ENCODE data around the gene TNFSF10. TPM values are rescaled to one million over a fixed set of nuclear protein-coding genes. Genes with fewer than 3 reads are reported as not detected.

TNFSF10 gene
- total RNA-seq, 2 experiments from 2014 or later: 21.5 to 23.6 TPM

DNA sequence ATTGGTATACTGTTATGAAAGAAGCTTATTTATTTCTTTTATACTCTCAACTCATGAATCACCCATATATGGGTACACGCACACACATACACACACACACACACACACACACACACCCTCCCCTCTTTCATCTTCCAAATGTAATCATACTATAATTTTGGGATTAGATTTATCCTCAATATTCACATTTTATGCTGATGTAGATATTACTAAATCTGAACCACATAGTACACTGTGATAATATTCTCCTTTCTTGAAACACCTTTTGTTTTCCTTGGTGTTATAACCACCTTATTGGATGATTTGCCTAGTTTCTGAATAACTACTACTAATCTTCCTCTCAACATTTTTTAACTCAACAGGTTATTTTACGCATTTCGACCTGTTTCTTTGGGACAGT is 66.8 kb downstream of the TNFSF10 start:
- H3K36me3 Mint-ChIP-seq (ENCODE audit: low read depth): no peaks in the 10 kb centered on the region
- H3K27ac Mint-ChIP-seq: no peak overlapping the region
- ChIA-PET CTCF (no interaction called here), POLR2A (interaction anchor here (0.7 kb wide), 1 partner anchor 89 kb away, joined by 3 read pairs; no protein-coding TSS in a partner anchor)
- no peaks in the 10 kb centered on the region for H3K9me3 Mint-ChIP-seq
- H3K4me1 Mint-ChIP-seq (ENCODE audit: low read depth): no peaks in the 10 kb centered on the region
- no peak overlapping the region for H3K4me3 Mint-ChIP-seq
- H3K27me3 Mint-ChIP-seq: peaks cover 17% of the 10 kb centered on the region
- ATAC-seq (no peak), DNase-seq (no peak)
- intact Hi-C loops (cut with micrococcal nuclease): no loop called here
- TF ChIP-seq, protein P1, sequence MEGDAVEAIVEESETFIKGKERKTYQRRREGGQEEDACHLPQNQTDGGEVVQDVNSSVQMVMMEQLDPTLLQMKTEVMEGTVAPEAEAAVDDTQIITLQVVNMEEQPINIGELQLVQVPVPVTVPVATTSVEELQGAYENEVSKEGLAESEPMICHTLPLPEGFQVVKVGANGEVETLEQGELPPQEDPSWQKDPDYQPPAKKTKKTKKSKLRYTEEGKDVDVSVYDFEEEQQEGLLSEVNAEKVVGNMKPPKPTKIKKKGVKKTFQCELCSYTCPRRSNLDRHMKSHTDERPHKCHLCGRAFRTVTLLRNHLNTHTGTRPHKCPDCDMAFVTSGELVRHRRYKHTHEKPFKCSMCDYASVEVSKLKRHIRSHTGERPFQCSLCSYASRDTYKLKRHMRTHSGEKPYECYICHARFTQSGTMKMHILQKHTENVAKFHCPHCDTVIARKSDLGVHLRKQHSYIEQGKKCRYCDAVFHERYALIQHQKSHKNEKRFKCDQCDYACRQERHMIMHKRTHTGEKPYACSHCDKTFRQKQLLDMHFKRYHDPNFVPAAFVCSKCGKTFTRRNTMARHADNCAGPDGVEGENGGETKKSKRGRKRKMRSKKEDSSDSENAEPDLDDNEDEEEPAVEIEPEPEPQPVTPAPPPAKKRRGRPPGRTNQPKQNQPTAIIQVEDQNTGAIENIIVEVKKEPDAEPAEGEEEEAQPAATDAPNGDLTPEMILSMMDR (IDR thresholded peaks at IDR 0.05): no peak

Other genes with a start within 250 kb of the TNFSF10 start
- not detected for gene GHSR, start 75.0 kb downstream of the TNFSF10 start, total RNA-seq
- gene NCEH1, start 187.6 kb upstream of the TNFSF10 start, total RNA-seq: 1 to 10 TPM; 2.8 to 3.4 TPM
- 10 to 100 TPM; 27.1 to 29.8 TPM for gene ECT2, start 227.3 kb upstream of the TNFSF10 start, total RNA-seq